Kidney epithelial cell (primary cell): ENCODE results near the gene WDR5B. TPM values are rescaled to one million over a fixed set of nuclear protein-coding genes. Genes with fewer than 3 reads are reported as not detected.

Experiments
- DNase-seq: peaks from one replicate; pipeline ENCODE4 v3.0.0-alpha.2; 2010; ENCODE audit warnings: low read depth
- H3K27me3 ChIP-seq: 2 replicates; pipeline ENCODE4 v1.6.0; 2011; ENCODE audit warnings: low read length; ENCODE audit not compliant: control insufficient read depth, insufficient read depth
- H3K36me3 ChIP-seq: 2 replicates; pipeline ENCODE4 v1.5.1; 2011; ENCODE audit warnings: low read length; ENCODE audit not compliant: control insufficient read depth, insufficient read depth
- H3K4me3 ChIP-seq: 2 replicates; pipeline ENCODE4 v1.5.1; 2011; ENCODE audit warnings: low read depth, mild to moderate bottlenecking, control low read depth, low read length
- CTCF ChIP-seq: IDR thresholded peaks from 2 replicates; pipeline ENCODE4 v1.5.1; 2011; ENCODE audit warnings: mild to moderate bottlenecking, moderate library complexity, low read length, control low read depth, inconsistent platforms; ENCODE audit not compliant: insufficient read depth, poor library complexity, severe bottlenecking
- total RNA-seq: library from RNA; depleted of rRNA; stranded (reverse); fragments of >200 nt; gene quantifications from 2 replicates; pipeline ENCODE4 v1.2.3, GENCODE V29; 2015

Gene WDR5B
- total RNA-seq: 4.2 and 4.9 TPM in 2 replicates

GRCh38 chr3:122415762-122416654 is at the start of gene WDR5B:
WDR5B (minus strand) TSS chr3:122416062; CDS start chr3:122415528, 534 bp downstream.
- Histone ChIP-seq H3K4me3 (peak within 1 kb of the TSS; percentile 84), H3K27me3 (no peaks in the 10 kb centered on the region), H3K36me3 (no peaks in the 10 kb centered on the region)
- peak; percentile 88 for DNase-seq
- peak; percentile 15 for TF ChIP-seq CTCF

- Histone ChIP-seq H3K36me3 (no peaks in the 10 kb centered on the region), H3K27me3 (no peaks in the 10 kb centered on the region), H3K4me3 (no peak overlapping the region)
- no peak for DNase-seq
- no peak for TF ChIP-seq CTCF
Observed at GRCh38 chr3:122464659-122465058, 48.8 kb upstream of the WDR5B start.

GRCh38 chr3:122462406-122462805 is 46.5 kb upstream of the WDR5B start:
- H3K4me3 ChIP-seq: no peak overlapping the region
- no peak for DNase-seq
- no peaks in the 10 kb centered on the region for H3K27me3 ChIP-seq
- no peak for TF ChIP-seq CTCF
- no peaks in the 10 kb centered on the region for H3K36me3 ChIP-seq

GRCh38 chr3:122461806-122462205 is 45.9 kb upstream of the WDR5B start:
- Histone ChIP-seq H3K27me3 (no peaks in the 10 kb centered on the region), H3K4me3 (no peak overlapping the region), H3K36me3 (no peaks in the 10 kb centered on the region)
- no peak for DNase-seq
- no peak for TF ChIP-seq CTCF

- no peaks in the 10 kb centered on the region for H3K27me3 ChIP-seq
- peak; percentile 32 for TF ChIP-seq CTCF
- no peaks in the 10 kb centered on the region for H3K36me3 ChIP-seq
- DNase-seq: peak; percentile 14
- no peak overlapping the region for H3K4me3 ChIP-seq
Observed at GRCh38 chr3:122458992-122459391, 43.1 kb upstream of the WDR5B start.
